Type B pancreatic cell (in vitro differentiated cells): ENCODE measurements around the gene FRY. TPM values are rescaled to one million over a fixed set of nuclear protein-coding genes. Genes with fewer than 3 reads are reported as not detected.

Experiments
- DNase-seq: peaks from one replicate; pipeline ENCODE4 v3.0.0; 2021; ENCODE audit warnings: mixed read lengths; ENCODE audit not compliant: unreplicated experiment; ENCODE audit errors: extremely low spot score
- H3K27ac Mint-ChIP-seq: 2 replicates; pipeline ENCODE4 v1.8.0; 2021; ENCODE audit warnings: mild to moderate bottlenecking, mixed read lengths
- H3K27me3 Mint-ChIP-seq: 2 replicates; pipeline ENCODE4 v1.8.0; 2021; ENCODE audit warnings: mixed read lengths
- H3K36me3 Mint-ChIP-seq: 2 replicates; pipeline ENCODE4 v1.8.0; 2021; ENCODE audit warnings: mixed read lengths
- H3K4me1 Mint-ChIP-seq: one replicate; pipeline ENCODE4 v1.8.0; 2021; ENCODE audit warnings: mixed read lengths; ENCODE audit not compliant: unreplicated experiment
- H3K4me3 Mint-ChIP-seq: 2 replicates; pipeline ENCODE4 v1.8.0; 2021; ENCODE audit warnings: mild to moderate bottlenecking, mixed read lengths
- H3K9me3 Mint-ChIP-seq: 2 replicates; pipeline ENCODE4 v1.8.0; 2021; ENCODE audit warnings: mixed read lengths
- CTCF ChIP-seq: fragments of 200-600 bp; sonication (generic); conservative IDR thresholded peaks from 2 replicates; pipeline ENCODE4 v1.5.0; 2021; ENCODE audit warnings: antibody characterized with exemption, mild to moderate bottlenecking
- total RNA-seq: library from RNA; stranded (reverse); gene quantifications from 2 replicates; pipeline ENCODE4 v1.2.1, GENCODE V29; 2021; ENCODE audit warnings: low replicate concordance

FRY gene
- total RNA-seq, 1 donor from 2014 or later: 13.4 TPM

- H3K9me3 Mint-ChIP-seq: peaks cover 4% of the 10 kb centered on the region
- no peak for DNase-seq
- H3K27me3 Mint-ChIP-seq: no peaks in the 10 kb centered on the region
- peaks cover 6% of the 10 kb centered on the region for H3K4me1 Mint-ChIP-seq
- H3K27ac Mint-ChIP-seq: no peak overlapping the region
- peaks cover 4% of the 10 kb centered on the region for H3K36me3 Mint-ChIP-seq
- no peak for TF ChIP-seq CTCF
- H3K4me3 Mint-ChIP-seq: no peak overlapping the region
Observed at GRCh38 chr13:32147976-32148375, 116.4 kb downstream of the FRY start.

DNA sequence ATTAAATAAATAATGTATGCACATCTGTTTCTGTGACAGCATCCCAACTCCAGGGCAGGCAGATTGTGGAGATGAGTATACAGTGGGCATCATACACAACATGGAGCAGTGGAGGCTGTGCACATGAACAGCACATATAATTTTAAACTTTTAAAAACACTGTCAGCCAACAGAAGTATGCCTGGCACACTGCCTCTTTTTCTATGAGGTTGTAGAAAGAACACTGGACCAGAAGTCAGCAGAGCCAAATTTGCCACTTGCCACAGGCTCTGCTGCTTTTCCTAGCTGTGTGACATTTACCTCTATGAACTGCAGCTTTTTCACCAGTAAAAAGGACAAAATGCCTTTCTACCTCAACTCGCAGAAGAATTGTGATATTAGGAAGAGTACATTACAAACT lies 118.7 kb downstream of the FRY start:
- H3K27ac Mint-ChIP-seq: no peak overlapping the region
- DNase-seq: no peak
- peaks cover under 1% of the 10 kb centered on the region for H3K9me3 Mint-ChIP-seq
- H3K4me3 Mint-ChIP-seq: no peak overlapping the region
- TF ChIP-seq CTCF: no peak
- no peaks in the 10 kb centered on the region for H3K27me3 Mint-ChIP-seq
- peaks cover 3% of the 10 kb centered on the region for H3K4me1 Mint-ChIP-seq
- peaks cover 4% of the 10 kb centered on the region for H3K36me3 Mint-ChIP-seq

- H3K27ac Mint-ChIP-seq: no peak overlapping the region
Observed at GRCh38 chr13:32150794-32151193, 119.2 kb downstream of the FRY start.

GRCh38 chr13:32151240-32151639 lies 119.7 kb downstream of the FRY start:
- Mint-ChIP-seq H3K27ac (no peak overlapping the region), H3K9me3 (no peaks in the 10 kb centered on the region), H3K36me3 (peaks cover 4% of the 10 kb centered on the region), H3K4me1 (peaks cover 3% of the 10 kb centered on the region), H3K27me3 (no peaks in the 10 kb centered on the region), H3K4me3 (no peak overlapping the region)
- DNase-seq: no peak
- no peak for TF ChIP-seq CTCF

More at GRCh38 chr13:32150794-32151193, 119.2 kb downstream of the FRY start:
- H3K4me3 Mint-ChIP-seq: no peak overlapping the region
- no peak for DNase-seq
- peaks cover 3% of the 10 kb centered on the region for H3K4me1 Mint-ChIP-seq
- H3K36me3 Mint-ChIP-seq: peaks cover 4% of the 10 kb centered on the region
- no peaks in the 10 kb centered on the region for H3K27me3 Mint-ChIP-seq
- no peaks in the 10 kb centered on the region for H3K9me3 Mint-ChIP-seq
- no peak for TF ChIP-seq CTCF

- TF ChIP-seq CTCF: no peak
- no peak overlapping the region for H3K4me3 Mint-ChIP-seq
- H3K4me1 Mint-ChIP-seq: no peaks in the 10 kb centered on the region
- H3K36me3 Mint-ChIP-seq: peaks cover 4% of the 10 kb centered on the region
- H3K27me3 Mint-ChIP-seq: no peaks in the 10 kb centered on the region
- no peak overlapping the region for H3K27ac Mint-ChIP-seq
- H3K9me3 Mint-ChIP-seq: no peaks in the 10 kb centered on the region
- no peak for DNase-seq
Observed at GRCh38 chr13:32153056-32153455, 121.5 kb downstream of the FRY start.
